Astrocyte (in vitro differentiated cells and primary cell): ENCODE data around the gene SLC25A22.

Experiments
- CTCF ChIP-seq: IDR thresholded peaks from 2 replicates; pipeline ENCODE4 v1.5.1; 2011; ENCODE audit warnings: low read depth, mild to moderate bottlenecking, inconsistent platforms, low read length, moderate library complexity; ENCODE audit not compliant: insufficient read depth
- EZH2 ChIP-seq: IDR thresholded peaks from 2 replicates; pipeline ENCODE4 v1.6.1; 2012; ENCODE audit warnings: mild to moderate bottlenecking, low read length, inconsistent platforms; ENCODE audit not compliant: insufficient read depth

DNA sequence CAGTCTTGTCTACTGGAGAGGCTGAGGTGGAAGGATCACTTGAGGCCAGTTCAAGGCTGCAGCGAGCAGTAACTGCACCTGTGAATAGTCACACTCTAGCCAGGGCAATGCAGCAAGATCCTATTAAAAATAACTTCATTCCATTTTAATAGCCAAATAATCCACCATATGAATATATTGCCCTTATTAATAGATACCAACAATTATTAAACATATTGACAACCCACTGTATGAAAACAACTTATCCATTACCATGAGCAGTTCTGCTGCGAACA lies 31.2 kb downstream of the SLC25A22 start:
- no peak for TF ChIP-seq EZH2
- no peak for TF ChIP-seq CTCF
